HG03354 (cell line): ENCODE data around the gene RPS6KL1.

Experiments used
- ATAC-seq: cut with Tn5 transposase; IDR thresholded peaks from one replicate; pipeline ENCODE4 v1.9.1; 2021; ENCODE audit warnings: mild to moderate bottlenecking; ENCODE audit not compliant: unreplicated experiment, poor library complexity, severe bottlenecking

Gene RPS6KL1

DNA sequence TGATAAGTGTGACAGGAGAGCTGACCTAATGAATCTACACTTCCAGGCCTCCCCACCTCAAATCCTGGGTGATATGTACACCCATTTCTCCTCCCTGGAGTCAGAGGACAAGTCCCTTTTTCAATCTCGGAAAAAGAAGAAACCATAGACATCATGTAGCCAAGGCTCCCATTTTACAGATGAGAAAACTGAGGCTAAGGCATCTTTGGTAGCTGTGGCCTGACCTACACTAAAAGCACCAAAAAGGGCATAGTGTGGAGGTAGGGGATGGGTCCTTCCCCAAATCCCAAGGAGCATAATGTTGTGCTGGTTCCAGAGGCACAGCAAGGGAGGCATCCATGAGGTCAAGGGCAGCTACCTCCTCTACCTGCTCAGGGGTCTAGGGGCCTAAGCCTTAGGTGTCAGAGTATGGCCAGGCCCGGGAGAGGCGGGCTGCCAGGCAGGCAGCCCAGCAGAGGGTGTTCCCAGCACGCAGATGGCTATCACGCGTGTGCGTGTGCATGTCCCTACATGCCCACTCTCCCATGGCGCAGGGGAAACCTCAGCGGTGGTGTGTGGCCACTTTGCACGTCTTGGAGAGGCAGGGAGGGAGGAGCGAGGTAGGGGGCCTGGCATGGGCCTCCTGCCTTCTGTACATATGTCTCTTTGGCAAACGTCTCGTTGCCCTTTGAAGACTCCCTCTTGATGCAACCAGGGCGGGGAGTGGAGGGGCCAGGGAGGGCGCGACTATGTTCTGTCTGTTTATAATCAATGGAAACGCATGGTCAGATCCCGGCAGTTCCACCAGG, 29.8 kb upstream of the RPS6KL1 start:
- ATAC-seq, result no peak

DNA sequence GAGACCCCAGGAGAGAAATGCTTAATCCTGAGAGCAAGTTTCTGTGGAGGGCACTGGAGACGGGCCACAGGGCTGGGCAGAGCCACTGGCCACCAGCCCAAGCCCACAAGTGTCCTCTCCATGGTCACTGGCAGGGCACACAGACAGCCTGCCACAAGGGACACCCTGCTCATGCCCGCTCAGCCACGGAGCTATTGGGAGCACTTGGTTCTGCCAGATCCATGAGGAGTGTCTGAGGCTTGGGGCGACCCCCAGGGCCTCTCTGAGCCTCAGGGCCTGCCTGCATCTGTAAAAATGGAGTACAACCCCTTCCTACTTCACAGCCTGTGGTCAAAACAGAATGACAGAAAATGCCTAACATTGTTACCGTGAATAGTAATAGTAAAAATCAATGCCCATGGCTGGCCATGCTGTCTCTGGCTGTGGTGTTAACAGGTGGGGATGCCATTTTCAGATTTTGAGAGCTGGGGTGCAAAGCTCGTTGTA, 29.2 kb upstream of the RPS6KL1 start:
- no peak for ATAC-seq

DNA sequence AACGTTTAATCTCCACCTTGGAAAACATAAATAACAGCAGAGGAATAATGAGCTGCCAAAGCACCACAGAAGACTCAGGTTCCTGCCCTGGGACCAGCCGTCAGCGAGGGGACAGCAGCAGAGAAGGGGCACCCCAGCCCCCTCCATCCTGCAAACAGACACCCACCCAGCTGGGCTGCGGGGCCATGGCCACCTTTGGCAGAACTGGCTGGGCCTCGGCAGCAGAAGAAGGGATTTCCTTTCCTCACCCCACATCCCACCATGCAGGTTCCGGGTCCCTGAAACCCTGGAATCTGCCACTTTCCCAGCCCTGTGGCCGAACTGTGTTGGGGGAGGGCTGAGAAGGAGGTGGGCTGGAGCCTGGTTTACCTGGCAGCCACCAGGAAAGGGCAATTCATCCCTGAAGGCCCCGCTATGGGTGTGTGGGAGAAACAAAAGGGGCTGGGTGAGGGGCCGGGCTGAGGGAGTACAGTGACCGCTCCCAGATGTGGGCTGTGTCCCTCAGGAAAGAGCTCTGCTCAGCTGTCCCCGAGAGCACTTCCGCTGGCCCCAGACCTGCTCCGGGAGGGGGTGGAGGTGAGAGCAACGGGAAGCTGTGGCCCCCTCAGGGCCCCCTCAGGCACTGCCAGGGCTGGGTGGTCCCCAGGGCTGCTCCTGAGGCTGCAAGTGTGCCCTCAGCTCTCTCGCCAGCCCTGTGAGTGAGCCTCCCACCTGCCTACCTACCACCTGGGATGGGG, 28.6 kb upstream of the RPS6KL1 start:
- ATAC-seq, result no peak

DNA sequence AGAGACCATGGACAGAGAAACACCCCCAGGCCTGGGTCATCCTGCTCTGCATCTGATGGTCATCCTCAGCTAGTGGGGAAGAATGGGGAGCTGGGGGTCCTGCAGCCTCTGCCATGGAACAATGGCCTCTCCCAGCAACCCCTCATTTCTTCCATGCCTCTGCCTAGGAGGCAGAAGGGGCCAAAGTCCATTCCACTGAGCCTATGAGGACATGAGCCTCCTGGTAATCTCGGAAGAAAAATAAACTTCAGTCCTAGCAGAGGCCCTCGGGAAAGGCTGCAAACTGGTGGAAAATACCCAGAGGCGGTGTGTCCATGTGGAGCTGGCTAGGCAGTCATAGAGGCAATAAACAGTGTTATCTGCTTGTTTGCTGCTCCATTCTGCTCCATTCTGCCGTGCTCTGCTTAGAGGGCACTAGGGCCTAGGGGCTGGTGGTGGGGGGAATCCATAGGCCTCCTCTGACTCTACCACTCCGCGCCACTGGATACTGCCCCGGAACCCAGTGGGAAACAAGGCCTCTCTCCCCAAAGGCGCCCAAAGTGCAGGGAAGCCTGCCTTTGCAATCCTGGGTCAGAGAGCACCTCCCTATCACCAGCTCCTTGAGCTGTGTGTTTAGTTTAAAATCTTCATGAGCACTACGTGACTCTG, 27.9 kb upstream of the RPS6KL1 start:
- no peak for ATAC-seq

DNA sequence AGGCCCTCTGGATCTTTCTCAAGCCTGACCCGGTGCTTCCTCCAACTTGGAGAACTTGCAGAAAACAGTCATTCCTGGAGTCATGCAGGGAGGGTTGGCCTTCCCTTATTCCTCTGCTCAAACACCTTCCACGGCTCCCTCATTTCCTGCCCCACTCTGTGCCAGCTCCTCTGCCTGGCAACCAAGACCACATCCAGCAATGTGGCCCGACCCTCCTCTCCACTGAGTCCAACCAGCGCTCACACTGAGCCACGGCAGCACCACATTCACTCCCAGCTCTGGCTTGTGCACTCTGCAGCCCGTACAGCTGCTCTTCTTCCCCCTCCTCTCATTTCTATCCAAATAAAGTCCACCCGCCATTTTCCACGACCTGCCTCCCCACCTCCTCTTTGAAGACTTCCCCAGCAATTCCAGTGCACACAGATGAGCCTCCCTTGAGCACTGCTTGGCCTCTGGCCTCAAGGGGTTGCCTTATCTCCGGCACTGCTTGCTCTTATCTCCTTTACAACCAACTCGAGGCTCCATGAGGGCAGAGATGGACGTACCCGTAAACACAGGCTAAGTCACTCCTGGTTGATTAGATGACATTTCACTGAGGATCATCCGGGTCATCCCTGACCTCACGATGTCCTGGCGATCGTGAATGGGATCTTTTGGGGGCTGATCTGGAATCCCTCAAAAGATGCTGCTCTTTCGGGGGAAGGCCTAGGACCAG, 27.0 kb upstream of the RPS6KL1 start:
- no peak for ATAC-seq

DNA sequence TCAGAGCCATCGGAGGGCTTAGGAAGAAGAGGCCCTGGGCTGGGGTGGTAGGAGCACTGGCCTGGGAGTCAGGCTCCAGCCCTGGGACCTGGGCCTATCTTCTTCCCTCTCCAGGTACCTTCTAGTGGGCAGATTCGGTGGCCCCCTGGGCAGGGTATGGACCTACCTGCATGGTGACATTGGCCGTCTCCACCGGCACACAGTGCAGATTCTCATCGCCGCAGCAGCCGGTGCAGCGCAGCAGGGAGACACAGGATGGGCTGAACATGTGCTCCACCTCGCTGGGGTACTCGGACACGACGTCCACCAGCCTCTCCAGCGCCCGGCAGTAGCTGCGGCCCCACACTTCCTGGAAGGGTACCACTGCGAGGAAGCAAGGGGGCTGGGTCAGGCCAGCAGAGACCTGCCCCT, 26.1 kb upstream of the RPS6KL1 start:
- ATAC-seq, result no peak

DNA sequence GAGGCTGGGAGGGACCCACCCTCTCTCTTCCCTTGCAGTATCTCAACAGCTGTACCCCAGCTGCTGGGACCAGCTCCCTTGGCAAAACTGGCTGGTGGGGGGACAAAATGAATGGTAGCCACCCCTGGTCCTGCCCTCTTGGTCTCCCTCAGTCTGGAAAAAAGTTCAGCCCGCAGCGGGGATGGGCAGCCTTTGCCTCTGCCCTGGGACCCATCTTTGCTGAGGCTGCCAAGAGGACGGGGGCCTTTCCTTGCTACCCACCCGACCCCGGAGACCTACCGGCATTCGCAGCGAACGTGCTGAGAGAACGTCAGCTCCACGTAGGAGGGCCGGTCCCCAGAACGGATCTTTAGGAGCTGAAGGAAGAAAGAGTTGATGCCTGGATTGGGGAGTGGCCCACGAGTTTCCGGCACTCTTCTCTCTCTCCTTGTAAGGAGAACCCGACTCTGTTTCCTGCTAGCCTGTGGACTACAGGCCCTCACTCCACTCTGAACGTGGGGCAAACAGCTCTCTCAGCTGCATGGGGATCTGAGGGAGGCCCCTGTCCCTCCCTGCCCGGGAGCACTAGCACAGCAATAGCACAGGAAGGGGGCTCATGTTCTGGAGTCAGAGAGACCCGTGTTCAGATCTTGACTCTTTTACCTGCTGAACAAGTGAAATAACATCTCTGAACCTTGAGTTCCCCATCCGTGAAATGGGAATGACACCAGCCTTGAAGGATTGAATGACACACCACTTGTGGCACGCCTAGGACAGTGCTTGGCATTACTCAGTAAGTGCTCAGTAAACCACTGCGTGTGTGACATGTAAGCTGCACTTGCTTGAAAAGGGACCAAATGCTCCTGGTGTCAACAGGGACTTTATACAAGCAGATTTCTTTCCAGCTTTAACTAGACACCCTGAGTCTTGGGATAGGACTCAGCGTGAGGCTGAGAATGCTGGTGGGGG, 25.4 kb upstream of the RPS6KL1 start:
- no peak for ATAC-seq

DNA sequence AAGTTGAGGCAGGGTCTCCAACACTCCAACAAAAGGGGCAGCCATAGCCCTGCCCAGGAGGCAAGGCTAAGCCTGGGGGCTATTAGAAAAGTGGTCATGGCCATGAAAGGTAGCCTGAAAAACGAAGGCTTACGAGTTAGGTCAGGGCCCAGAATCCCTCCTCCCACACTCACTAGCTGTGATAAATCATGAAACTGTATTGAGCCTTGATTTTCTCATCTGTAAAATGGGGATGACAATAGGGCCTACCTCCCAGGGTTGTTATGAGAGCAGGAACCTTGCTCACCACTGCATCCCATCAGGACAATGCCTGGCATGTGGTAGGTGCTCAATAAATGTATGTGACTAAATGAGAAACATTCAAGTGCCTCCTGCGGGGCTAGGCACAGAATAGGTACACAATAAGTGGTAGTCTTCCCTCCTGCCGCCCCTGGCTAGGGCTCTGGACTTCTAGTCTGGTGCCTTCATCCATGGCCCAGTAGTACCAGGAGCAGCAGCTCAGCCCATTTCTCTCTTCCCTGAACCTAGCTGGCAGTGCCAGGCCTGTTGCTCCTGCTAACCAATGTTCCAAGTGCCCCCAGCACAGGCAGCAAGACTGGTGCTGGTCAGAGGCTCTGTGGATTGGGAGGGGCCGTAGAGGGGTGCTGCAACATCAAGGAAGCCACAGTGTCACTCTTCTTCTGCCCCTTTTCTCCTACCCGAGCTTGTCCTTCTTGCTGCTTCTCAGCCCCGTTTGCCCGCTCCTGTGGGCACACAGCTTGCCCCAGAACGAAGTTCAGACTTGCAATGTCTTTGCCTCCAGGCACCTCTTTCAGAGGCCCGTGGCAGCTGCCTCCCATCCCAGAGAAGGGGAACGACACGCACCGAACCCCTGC, 24.5 kb upstream of the RPS6KL1 start:
- ATAC-seq, result no peak

DNA sequence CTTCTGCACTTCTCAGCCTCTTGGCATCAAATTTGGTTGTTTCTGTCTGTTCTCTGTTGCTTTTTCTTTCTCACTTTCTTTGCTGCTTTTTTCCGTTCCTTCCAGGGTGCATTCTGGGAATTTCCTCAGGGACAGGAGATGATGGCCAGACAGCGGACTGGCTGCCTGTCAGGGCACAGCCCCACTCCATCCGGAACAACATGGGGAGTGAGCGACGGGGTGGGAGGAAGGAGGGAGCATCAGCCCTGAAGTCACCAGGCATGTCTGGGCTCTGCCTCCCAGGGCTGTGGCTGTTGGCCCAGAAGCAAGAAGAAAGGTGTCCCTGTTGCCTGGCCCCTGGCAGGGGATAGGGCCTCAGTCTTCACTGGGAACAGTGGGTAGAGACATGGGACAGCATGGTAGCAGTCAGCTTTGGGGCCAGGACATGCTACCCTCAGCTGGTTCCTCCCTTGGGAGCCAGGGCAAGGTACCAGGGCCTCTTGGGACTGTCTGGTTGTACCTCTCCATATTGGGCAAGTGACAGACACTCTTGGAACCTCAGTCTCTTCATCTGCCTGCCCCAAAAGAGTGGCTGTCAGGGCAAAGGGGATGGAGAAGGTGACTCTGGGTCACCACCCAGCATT, 23.7 kb upstream of the RPS6KL1 start:
- ATAC-seq, result no peak

DNA sequence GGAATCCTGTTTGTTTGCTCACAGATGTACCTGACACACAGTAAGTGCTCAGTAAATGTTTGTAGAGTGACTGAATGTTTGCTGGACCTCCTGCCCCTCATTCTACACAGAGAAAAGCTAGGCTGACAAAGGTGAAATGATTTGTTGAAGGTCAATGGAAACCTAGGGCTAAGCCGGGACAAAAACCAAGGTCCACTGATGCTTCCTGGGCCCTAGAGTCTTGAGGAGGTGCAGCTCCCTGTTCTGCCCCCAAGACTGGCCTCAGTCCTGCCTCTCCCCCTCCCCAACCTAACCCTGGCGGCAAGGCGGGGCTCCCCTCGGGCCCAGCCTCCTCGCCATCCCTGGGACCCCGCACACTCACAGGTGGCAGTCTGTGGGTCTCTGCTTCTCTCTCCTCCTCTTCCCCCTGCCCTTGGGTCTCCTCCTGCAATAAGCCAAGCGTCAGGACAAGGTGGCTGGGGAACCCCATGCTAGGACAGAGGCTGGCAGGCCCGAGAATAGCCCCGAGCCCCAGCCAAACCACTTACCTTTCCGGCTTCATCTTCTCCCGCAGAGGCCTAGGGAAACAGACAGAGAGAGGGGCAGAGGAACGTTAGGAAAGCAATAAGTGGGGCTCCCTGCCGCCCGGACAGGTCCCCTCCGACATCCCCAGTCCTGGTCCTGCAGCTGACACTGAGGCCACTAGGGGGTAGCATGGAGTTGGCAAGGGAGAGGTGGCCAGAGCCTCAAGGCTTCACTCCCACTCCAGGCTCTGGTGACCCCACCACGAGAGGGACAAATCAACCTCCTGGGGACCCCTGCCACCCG, 23.0 kb upstream of the RPS6KL1 start:
- ATAC-seq, result peak; percentile 50

DNA sequence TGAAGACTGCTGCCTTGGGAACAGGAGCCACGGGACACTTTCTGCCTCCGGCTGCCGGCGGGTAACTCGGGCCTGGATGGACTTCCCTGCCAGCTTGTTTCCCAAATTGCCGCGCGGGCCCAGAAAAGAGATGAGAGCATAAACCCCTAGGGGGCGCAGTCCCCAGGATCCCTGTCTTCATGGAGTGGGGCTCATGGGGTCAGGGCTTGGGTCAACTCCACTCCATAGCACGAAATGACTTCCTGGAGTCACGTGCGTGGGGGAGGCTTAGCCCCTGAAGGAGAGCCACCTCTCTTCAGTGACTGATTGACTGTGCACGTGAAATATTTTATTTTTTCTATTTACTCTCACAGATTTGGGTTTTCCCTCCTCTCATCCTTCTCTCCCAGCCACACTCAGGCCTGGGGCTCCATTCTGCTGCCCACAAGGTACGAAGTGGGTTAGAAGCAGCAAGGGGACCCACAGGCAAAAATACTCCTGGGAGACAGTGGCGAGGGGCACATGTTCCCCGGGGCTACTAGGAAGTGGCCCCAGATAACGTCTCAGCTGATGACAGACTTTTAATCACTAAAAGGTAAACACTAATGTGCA, 22.3 kb upstream of the RPS6KL1 start:
- no peak for ATAC-seq

DNA sequence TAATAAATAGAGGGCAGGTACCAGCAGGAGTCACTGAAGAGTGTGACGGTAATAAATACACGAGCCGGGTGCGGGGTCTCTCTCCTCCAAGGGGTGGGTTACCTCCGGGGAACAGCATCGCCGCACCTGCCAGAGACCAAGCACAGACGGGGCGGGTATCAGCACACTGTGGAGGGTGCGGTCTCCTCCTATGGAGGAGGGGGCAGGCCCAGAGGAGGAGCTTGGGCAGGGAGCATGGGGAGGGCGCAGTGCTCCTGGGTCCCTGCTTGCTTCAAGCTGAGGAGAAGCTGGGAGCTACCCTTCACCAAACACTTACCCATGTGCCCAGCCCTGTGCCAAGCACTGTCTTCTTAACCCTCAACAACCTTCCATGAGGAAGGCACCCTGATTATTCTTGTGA, 19.5 kb upstream of the RPS6KL1 start:
- peak; percentile 27 for ATAC-seq

DNA sequence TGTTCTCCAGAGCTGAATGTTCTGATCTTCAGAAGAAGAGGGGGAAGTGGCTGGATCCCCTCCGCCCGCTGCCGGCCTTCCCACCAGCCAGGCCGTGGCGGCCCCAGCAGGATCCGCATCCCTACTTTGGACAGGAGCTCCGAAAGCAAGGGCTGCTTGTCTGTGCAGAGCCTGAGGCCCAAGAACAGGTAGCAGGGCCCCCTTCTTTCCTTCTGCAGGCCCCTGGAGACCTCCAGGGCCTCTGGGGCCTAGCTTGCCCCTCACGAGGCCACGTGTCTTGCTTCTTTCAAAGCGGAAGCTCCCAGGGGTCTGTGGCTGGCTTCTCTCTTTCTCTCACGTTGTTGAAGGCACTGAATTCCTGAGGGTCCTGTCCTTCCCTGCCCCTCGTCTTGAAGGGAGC, 19.1 kb upstream of the RPS6KL1 start:
- peak; percentile 26 for ATAC-seq

DNA sequence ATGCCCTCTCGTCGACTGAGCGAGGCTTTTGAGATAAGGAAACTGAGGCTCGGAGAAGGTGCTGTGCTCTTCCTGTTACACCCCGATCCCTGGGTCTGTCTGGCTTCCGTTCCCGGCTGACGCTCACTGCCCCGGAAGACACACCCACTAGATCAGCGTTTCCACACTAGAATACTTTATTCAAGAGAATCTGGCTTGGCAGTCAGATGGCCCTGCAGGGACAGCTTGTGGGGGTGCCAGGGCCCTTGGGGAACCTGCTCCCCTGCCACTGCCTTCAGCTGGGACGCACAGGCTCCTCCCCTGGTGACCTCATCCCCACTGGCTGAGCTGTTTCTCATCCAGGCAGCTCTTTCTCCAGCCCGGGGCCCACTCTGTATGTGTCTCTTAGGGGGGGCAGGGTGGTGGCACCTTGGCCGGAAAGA, 18.6 kb upstream of the RPS6KL1 start:
- ATAC-seq, result peak; percentile 59

DNA sequence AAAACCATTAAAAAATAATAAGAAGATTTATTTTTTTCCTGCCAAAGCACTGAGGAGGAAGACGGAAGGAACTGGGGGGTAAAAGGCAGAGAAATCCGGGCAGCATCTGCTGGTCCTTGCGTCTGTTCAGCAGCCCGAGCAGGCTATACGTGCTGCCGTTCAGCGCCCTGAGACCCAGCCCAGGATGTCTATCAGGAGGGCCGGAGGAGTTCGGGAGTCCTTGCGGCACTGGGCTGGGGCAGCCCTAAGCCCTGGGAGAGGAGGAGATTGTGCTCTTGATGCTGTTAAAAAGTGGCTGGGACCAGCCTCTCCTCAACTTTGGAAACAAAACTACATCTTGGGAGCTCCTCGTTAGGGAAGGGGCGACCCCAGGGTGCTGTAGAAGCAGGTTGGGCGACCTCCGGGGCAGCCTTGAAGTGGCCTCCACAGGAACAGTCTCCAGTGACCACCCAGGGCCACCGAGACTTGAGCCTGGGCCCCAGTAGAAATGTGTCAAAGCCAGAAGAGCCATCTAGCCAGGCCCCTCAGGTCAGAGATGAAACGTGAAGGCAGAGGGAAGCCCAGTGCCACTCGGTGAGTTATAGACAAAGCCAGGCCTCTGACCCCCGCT, 18.0 kb upstream of the RPS6KL1 start:
- ATAC-seq, result no peak
